ENCODE measurements around the gene CC2D1B. TPM values are rescaled to one million over a fixed set of nuclear protein-coding genes. Genes with fewer than 3 reads are reported as not detected.

CC2D1B gene
- total and polyA plus RNA-seq, 8 donors: 23.6 to 49.1 (median 29.2) TPM

DNA sequence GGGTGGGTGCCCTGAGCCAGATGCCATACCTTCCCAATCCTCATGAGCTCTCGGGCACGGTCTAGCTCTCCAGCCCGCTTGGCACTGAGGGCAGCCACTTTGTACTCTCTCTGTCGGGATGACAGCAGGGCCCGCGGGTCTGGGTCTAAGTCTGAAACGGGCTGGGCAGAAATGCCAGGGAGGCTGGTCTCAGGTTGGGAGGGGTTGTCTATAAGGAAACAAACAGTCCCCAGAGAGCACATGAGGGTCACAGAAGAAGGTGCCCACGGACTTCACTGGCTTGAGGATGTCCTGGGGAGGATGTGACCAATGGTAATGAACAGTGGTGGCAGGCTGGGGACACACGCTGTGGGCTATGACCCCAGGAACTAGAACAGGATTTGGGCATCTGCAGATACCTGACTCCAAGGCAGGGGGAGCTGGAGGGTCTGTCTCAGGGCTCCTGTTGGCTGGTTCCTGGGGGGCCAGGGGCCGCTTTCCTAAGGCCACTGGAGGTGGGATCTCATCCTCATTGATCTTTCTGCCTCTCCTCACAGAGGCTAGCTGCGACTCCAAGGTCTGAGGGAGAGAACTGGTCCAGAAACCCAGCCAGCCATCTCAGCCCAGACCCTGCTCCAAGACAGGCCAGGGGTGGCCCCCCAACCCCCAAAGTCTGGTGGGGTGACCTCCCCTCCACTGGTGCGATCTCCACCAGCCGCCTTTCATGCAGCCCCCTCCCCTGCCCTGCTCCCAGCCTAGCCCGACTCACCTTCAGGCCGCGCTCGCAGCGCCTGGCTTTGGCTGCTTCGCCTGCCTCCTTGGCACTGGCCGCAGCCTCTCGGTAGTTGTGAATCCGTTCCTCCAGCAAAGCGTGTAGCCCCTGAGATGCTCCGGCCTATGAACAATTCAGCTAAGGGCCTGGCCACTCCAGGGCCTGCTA is 6.1 kb downstream of the CC2D1B start:
- TF ChIP-seq, protein P1, sequence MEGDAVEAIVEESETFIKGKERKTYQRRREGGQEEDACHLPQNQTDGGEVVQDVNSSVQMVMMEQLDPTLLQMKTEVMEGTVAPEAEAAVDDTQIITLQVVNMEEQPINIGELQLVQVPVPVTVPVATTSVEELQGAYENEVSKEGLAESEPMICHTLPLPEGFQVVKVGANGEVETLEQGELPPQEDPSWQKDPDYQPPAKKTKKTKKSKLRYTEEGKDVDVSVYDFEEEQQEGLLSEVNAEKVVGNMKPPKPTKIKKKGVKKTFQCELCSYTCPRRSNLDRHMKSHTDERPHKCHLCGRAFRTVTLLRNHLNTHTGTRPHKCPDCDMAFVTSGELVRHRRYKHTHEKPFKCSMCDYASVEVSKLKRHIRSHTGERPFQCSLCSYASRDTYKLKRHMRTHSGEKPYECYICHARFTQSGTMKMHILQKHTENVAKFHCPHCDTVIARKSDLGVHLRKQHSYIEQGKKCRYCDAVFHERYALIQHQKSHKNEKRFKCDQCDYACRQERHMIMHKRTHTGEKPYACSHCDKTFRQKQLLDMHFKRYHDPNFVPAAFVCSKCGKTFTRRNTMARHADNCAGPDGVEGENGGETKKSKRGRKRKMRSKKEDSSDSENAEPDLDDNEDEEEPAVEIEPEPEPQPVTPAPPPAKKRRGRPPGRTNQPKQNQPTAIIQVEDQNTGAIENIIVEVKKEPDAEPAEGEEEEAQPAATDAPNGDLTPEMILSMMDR (IDR thresholded peaks at IDR 0.05): no peak
- H3K4me3 ChIP-seq: no peak overlapping the region
- ATAC-seq (no peak), DNase-seq (no peak)
- no peak overlapping the region for H3K27ac ChIP-seq
- peaks cover 0 to 93% of the 10 kb centered on the region in 2 donors for H3K36me3 ChIP-seq
- no peaks in the 10 kb centered on the region for H3K27me3 ChIP-seq
- H3K4me1 ChIP-seq: peaks cover 8 to 9% of the 10 kb centered on the region in 2 donors
- H3K9me3 ChIP-seq: no peaks in the 10 kb centered on the region
- intact Hi-C loops (cut with DNase I): no loop called here

DNA sequence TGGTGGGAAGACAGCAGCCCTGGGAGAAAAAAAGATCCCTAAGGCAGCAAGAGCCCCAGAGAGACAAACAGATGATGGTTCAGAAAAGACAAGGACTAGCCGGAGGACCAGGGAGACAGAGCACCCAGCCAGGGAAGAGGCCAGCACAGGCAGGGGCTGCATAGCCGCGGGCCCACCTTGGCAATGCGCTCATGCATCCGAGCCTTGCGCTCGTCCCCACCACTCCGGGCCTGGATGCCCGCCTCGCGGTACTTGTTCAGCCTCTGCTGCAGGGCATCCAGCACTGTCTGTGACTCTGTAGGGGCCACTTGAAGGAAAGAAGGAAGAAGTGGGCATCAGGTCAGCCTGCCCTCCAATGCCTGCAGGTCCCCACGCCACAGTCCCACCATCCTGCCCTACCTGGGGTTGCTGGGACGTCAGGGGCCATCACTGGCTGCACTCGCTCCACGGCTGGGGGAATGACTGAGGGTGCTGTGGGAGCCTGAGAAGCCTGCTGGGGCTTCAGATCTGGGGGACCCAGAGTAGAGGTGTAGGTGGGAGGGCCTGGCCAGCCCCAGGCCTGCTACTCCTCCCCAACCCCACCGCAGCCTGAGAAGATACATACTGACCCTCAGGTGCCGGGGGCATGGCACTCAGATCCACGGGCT is 7.0 kb downstream of the CC2D1B start:
- Histone ChIP-seq H3K4me3 (no peak overlapping the region), H3K27me3 (no peaks in the 10 kb centered on the region), H3K27ac (no peak overlapping the region), H3K36me3 (peaks cover 0 to 99% of the 10 kb centered on the region in 2 donors), H3K4me1 (no peaks in the 10 kb centered on the region), H3K9me3 (no peaks in the 10 kb centered on the region)
- TF ChIP-seq, protein P1 (IDR thresholded peaks at IDR 0.05): no peak
- ATAC-seq (no peak), DNase-seq (no peak)
- intact Hi-C loops (cut with DNase I): no loop called here

DNA sequence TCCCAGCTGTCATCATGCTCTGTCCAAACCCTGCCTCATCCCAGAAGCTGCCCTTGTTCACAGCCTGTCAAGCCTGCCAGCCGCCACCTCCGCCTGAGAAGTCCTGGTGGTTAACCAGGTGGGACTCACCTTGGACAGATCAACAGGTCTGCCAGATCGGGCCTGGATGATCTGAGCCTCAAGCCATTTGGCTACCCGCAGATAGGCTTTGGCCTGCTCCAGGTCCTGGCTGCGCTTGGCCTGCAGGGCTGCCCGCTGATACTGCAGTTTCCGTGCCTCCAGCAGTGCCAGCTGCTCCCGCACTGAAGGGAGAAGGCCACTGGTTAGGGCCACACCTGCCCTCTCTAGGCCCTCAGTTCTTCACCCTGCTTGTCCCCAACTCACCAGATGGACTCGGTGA is 8.6 kb downstream of the CC2D1B start:
- Histone ChIP-seq H3K9me3 (no peaks in the 10 kb centered on the region), H3K27me3 (no peaks in the 10 kb centered on the region), H3K4me3 (no peak overlapping the region), H3K27ac (no peak overlapping the region), H3K4me1 (no peaks in the 10 kb centered on the region), H3K36me3 (peaks cover 0 to 100% of the 10 kb centered on the region in 2 donors)
- ATAC-seq: no peak
- intact Hi-C loops (cut with DNase I): no loop called here
- TF ChIP-seq, protein P1 (IDR thresholded peaks at IDR 0.05): no peak
- no peak for DNase-seq

DNA sequence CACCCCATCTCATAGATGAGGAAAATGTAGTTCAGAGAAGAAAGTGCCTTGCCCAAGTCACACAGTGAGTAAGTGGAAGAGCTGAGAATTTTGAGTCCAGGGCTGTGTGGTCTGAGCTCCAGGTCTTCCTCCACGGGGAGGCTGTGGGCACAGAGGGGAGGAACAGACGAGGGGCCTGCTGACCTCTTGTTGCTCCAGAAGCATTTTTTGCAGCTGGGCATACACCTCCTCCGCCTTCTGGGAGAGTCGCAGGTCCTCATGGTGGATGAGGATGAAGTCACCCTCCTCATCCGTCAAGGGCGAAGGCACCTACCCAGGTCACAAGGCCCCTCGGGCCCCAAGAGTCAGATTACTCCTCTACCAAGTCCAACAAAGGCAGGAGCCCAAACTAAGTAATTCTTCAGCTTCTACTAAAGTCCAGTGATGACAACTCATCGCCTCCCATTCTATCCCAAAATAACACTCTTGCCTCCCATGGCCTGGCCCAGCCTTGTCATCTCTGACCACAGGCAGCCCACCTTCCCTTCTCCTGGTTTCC is 9.1 kb downstream of the CC2D1B start:
- intact Hi-C loops (cut with DNase I): no loop called here
- TF ChIP-seq, protein P1 (IDR thresholded peaks at IDR 0.05): no peak
- Histone ChIP-seq H3K36me3 (peaks cover 0 to 100% of the 10 kb centered on the region in 2 donors), H3K27ac (no peak overlapping the region), H3K9me3 (no peaks in the 10 kb centered on the region), H3K4me3 (no peak overlapping the region), H3K27me3 (no peaks in the 10 kb centered on the region), H3K4me1 (no peaks in the 10 kb centered on the region)
- no peak for DNase-seq
- no peak for ATAC-seq
